HG02642 (cell line): Measurements from ENCODE around the gene AFM.

Source experiments
- ATAC-seq: cut with Tn5 transposase; IDR thresholded peaks from one replicate; pipeline ENCODE4 v1.9.1; 2021; ENCODE audit warnings: mild to moderate bottlenecking; ENCODE audit not compliant: unreplicated experiment, poor library complexity

AFM gene

GRCh38 chr4:73481358-73481757 is at the start of gene AFM:
Gene AFM, plus strand, starts transcription at chr4:73481745. Its CDS starts 31 bp downstream, at chr4:73481776.
- ATAC-seq: no peak

- ATAC-seq: no peak
These were observed 49.8 kb upstream of the AFM start for GRCh38 chr4:73431813-73432168.

GRCh38 chr4:73432169-73433000 is 49.2 kb upstream of the AFM start:
- ATAC-seq: no peak

- ATAC-seq: no peak
These were observed 48.4 kb upstream of the AFM start for GRCh38 chr4:73433140-73433539.

GRCh38 chr4:73434311-73434710 is 47.2 kb upstream of the AFM start:
- no peak for ATAC-seq

GRCh38 chr4:73435984-73436383 is 45.6 kb upstream of the AFM start, which contains the start of gene AFP:
Gene AFP, plus strand, starts transcription at chr4:73436221. Its CDS starts 42 bp downstream, at chr4:73436263.
- ATAC-seq: no peak

- ATAC-seq: no peak
These were observed 44.6 kb upstream of the AFM start for GRCh38 chr4:73436674-73437557.

- no peak for ATAC-seq
These were observed 44.0 kb upstream of the AFM start for GRCh38 chr4:73437558-73437956.

GRCh38 chr4:73438048-73438447 is 43.5 kb upstream of the AFM start:
- no peak for ATAC-seq

- ATAC-seq: no peak
These were observed 42.8 kb upstream of the AFM start for GRCh38 chr4:73438582-73439215.

- no peak for ATAC-seq
These were observed 42.1 kb upstream of the AFM start for GRCh38 chr4:73439445-73439844.

- ATAC-seq: no peak
These were observed 41.6 kb upstream of the AFM start for GRCh38 chr4:73439991-73440390.

GRCh38 chr4:73440653-73441052 is 40.9 kb upstream of the AFM start:
- no peak for ATAC-seq

- no peak for ATAC-seq
These were observed 39.3 kb upstream of the AFM start for GRCh38 chr4:73442275-73442674.

- ATAC-seq: no peak
These were observed 38.3 kb upstream of the AFM start for GRCh38 chr4:73443224-73443623.

GRCh38 chr4:73445383-73446335 is 35.9 kb upstream of the AFM start:
- no peak for ATAC-seq

GRCh38 chr4:73446336-73446938 is 35.1 kb upstream of the AFM start:
- peak; percentile 99 for ATAC-seq

- ATAC-seq: no peak
These were observed 33.9 kb upstream of the AFM start for GRCh38 chr4:73447671-73448070.

GRCh38 chr4:73448448-73449203 is 32.9 kb upstream of the AFM start:
- no peak for ATAC-seq
